Measurements from ENCODE around the gene PLRG1. TPM values are rescaled to one million over a fixed set of nuclear protein-coding genes. Genes with fewer than 3 reads are reported as not detected.

PLRG1 gene
- total RNA-seq, 4 donors from 2014 or later: 35.6 to 45.7 (median 40.2) TPM

DNA sequence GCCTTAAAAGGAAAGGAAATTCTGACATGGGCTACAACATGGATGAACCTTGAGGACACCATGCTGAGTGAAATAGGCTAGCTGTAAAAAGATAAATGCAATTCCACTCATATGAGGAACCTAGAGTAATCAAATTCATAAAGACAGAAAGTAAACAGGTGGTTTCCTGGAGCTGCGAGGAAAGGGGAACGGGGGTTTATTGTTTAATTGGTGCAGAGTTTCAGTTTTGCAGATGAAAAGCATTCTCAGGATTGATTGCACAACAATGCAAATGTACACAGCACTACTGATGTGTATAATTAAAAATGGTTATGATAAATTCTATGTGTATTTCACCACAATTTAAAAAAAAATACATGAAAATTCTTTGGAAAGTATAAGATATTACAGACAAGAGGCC lies 24.0 kb downstream of the PLRG1 start:
- DNase-seq (ENCODE audit: extremely low spot score): no peak
- 58% methylated on average over 2 of the region's 2 CpGs for WGBS
- no peak for TF ChIP-seq POLR2AphosphoS5 (IDR thresholded peaks at IDR 0.05)
- no peak for TF ChIP-seq EP300 (IDR thresholded peaks at IDR 0.05)
- TF ChIP-seq, protein P1, sequence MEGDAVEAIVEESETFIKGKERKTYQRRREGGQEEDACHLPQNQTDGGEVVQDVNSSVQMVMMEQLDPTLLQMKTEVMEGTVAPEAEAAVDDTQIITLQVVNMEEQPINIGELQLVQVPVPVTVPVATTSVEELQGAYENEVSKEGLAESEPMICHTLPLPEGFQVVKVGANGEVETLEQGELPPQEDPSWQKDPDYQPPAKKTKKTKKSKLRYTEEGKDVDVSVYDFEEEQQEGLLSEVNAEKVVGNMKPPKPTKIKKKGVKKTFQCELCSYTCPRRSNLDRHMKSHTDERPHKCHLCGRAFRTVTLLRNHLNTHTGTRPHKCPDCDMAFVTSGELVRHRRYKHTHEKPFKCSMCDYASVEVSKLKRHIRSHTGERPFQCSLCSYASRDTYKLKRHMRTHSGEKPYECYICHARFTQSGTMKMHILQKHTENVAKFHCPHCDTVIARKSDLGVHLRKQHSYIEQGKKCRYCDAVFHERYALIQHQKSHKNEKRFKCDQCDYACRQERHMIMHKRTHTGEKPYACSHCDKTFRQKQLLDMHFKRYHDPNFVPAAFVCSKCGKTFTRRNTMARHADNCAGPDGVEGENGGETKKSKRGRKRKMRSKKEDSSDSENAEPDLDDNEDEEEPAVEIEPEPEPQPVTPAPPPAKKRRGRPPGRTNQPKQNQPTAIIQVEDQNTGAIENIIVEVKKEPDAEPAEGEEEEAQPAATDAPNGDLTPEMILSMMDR (IDR thresholded peaks at IDR 0.05): no peak
- Histone ChIP-seq H3K9me3 (no peaks in the 10 kb centered on the region), H3K4me1 (peaks cover 0 to 15% (median 6%) of the 10 kb centered on the region in 4 donors), H3K4me3 (no peak overlapping the region), H3K27me3 (peaks cover 0 to 5% (median 0%) of the 10 kb centered on the region in 4 donors), H3K36me3 (no peaks in the 10 kb centered on the region), H3K27ac (replicated peaks in 1 of 4) (no peak overlapping the region)
- intact Hi-C loops (cut with DNase I): no loop called here

- no peaks in the 10 kb centered on the region for H3K4me1 ChIP-seq
- H3K27me3 ChIP-seq: peaks cover 0 to 5% (median 0%) of the 10 kb centered on the region in 4 donors
- H3K27ac ChIP-seq (replicated peaks in 1 of 4): no peak overlapping the region
- no peak overlapping the region for H3K4me3 ChIP-seq
- DNase-seq (ENCODE audit: extremely low spot score): no peak
- H3K9me3 ChIP-seq: no peaks in the 10 kb centered on the region
- TF ChIP-seq, protein P1 (IDR thresholded peaks at IDR 0.05): no peak
- no peak for TF ChIP-seq POLR2AphosphoS5 (IDR thresholded peaks at IDR 0.05)
- no peak for TF ChIP-seq POLR2A (IDR thresholded peaks at IDR 0.05; ENCODE audit: low read depth)
- no peak for TF ChIP-seq EP300 (IDR thresholded peaks at IDR 0.05)
- intact Hi-C loops (cut with DNase I): no loop called here
- no peaks in the 10 kb centered on the region for H3K36me3 ChIP-seq
Observed at GRCh38 chr4:154521607-154522006, 28.6 kb downstream of the PLRG1 start.

GRCh38 chr4:154519214-154519613 lies 31.0 kb downstream of the PLRG1 start:
- TF ChIP-seq, protein P1 (IDR thresholded peaks at IDR 0.05): no peak
- TF ChIP-seq POLR2AphosphoS5 (IDR thresholded peaks at IDR 0.05) (no peak), EP300 (IDR thresholded peaks at IDR 0.05) (no peak), POLR2A (IDR thresholded peaks at IDR 0.05; ENCODE audit: low read depth) (no peak)
- H3K4me3 ChIP-seq: no peak overlapping the region
- intact Hi-C loops (cut with DNase I): no loop called here
- no peaks in the 10 kb centered on the region for H3K4me1 ChIP-seq
- no peak for DNase-seq (ENCODE audit: extremely low spot score)
- H3K27me3 ChIP-seq: peaks cover 0 to 3% (median 0%) of the 10 kb centered on the region in 4 donors
- H3K9me3 ChIP-seq: no peaks in the 10 kb centered on the region
- no peak overlapping the region for H3K27ac ChIP-seq (replicated peaks in 1 of 4)
- 90% methylated on average over 4 of the region's 4 CpGs for WGBS
- H3K36me3 ChIP-seq: no peaks in the 10 kb centered on the region

GRCh38 chr4:154517591-154517990 lies 32.6 kb downstream of the PLRG1 start:
- Histone ChIP-seq H3K4me3 (no peak overlapping the region), H3K27me3 (no peaks in the 10 kb centered on the region), H3K36me3 (no peaks in the 10 kb centered on the region), H3K4me1 (no peaks in the 10 kb centered on the region), H3K27ac (replicated peaks in 1 of 4) (no peak overlapping the region), H3K9me3 (no peaks in the 10 kb centered on the region)
- TF ChIP-seq EP300 (IDR thresholded peaks at IDR 0.05) (no peak), POLR2AphosphoS5 (IDR thresholded peaks at IDR 0.05) (no peak), POLR2A (IDR thresholded peaks at IDR 0.05; ENCODE audit: low read depth) (no peak)
- TF ChIP-seq, protein P1 (IDR thresholded peaks at IDR 0.05): no peak
- DNase-seq (ENCODE audit: extremely low spot score): peak; percentile 50
- WGBS: 64% methylated on average over 4 of the region's 4 CpGs
- intact Hi-C loops (cut with DNase I): no loop called here

DNA sequence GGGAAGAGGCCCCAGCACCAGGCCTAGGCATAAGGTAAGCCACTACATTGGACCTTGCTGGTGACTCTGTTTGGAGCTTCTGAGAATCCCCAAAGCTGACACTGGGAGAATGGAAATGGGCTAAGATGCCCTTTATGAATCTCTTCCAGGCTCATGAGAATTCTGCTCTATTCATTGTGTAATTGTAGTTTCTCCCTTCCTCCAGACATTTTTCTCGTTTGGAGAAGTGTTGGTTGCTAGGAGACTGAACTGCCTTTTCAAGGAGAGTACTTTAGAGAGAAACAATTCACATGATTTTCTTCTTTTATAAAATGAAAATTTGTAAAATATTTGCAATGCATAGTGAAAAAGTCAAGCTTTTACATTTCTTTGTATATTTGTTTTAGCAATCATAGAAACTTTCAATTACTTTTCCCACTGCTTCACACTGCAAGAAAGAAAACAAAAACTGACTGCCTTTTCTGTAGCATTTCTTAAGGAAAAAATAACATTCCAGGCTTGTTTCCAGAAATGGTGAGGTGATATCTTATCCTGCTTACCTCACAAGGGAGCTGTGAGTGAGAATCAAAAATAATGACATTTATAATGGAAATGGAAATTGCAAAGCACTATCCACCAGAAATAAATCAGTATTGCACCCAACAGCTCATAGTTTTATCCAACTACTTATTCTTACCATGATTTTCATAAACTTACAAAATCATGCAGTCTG lies 33.7 kb downstream of the PLRG1 start:
- no peaks in the 10 kb centered on the region for H3K9me3 ChIP-seq
- H3K4me1 ChIP-seq: no peaks in the 10 kb centered on the region
- no peak overlapping the region for H3K27ac ChIP-seq (replicated peaks in 1 of 4)
- H3K36me3 ChIP-seq: no peaks in the 10 kb centered on the region
- no peak overlapping the region for H3K4me3 ChIP-seq
- no peak for TF ChIP-seq POLR2AphosphoS5 (IDR thresholded peaks at IDR 0.05)
- TF ChIP-seq, protein P1 (IDR thresholded peaks at IDR 0.05): no peak
- TF ChIP-seq POLR2A (IDR thresholded peaks at IDR 0.05; ENCODE audit: low read depth): no peak
- TF ChIP-seq EP300 (IDR thresholded peaks at IDR 0.05): no peak
- 17% methylated on average over 1 of the region's 1 CpG for WGBS
- DNase-seq (ENCODE audit: extremely low spot score): no peak
- intact Hi-C loops (cut with DNase I): no loop called here
- H3K27me3 ChIP-seq: peaks cover 0 to 1% (median 0%) of the 10 kb centered on the region in 4 donors

Measured in esophagus muscularis mucosa (tissue), 4 donors.